ENCODE results near the gene SERPINB1. TPM values are rescaled to one million over a fixed set of nuclear protein-coding genes. Genes with fewer than 3 reads are reported as not detected.
A peak's percentile ranks its signal among the peaks of the same experiment; 100 is the strongest.

Gene SERPINB1
- total RNA-seq, 2 experiments from 2014 or later: 1.2 to 3.5 TPM

GRCh38 chr6:2842139-2842552, 483 bp upstream of the SERPINB1 start:
- H3K4me3 ChIP-seq (ENCODE audit: low read depth, low read length, poor library complexity, severe bottlenecking): no peak overlapping the region
- BruUV-seq (replicated peaks): no TSS peak
- H3K27ac ChIP-seq (ENCODE audit: low read depth, low read length, poor library complexity, severe bottlenecking): no peak overlapping the region
- no peaks in the 10 kb centered on the region for H4K20me1 ChIP-seq (ENCODE audit: insufficient read depth, low read length)
- intact Hi-C loops (cut with micrococcal nuclease; ENCODE audit: unreplicated experiment): loop anchor here (2.0 kb wide), 1 partner anchor 77 kb away; the partner anchor contains the start of gene WRNIP1
- H2AFZ ChIP-seq (ENCODE audit: low read length): no peak overlapping the region
- no peak for TF ChIP-seq CTCF (conservative IDR thresholded peaks at IDR 0.05; ENCODE audit: low read length)
- TF ChIP-seq EZH2phosphoT487 (IDR thresholded peaks at IDR 0.05; ENCODE audit: borderline replicate concordance, low read depth, low read length): no peak
- H3K4me2 ChIP-seq (ENCODE audit: low read length): peak overlapping the region; percentile 33; the same call in 1 of the 2 replicates
- POLR2A ChIA-PET: interaction anchor here (1.0 to 1.1 kb wide), 2 partner anchors 69 to 148 kb away, joined by 3 to 4 read pairs; no protein-coding TSS in a partner anchor
- peaks cover 23% of the 10 kb centered on the region for H3K4me1 ChIP-seq (ENCODE audit: insufficient read depth, low read length, poor library complexity, severe bottlenecking)
- no peaks in the 10 kb centered on the region for H3K36me3 ChIP-seq (ENCODE audit: insufficient read depth, low read length)
- no peaks in the 10 kb centered on the region for H3K79me2 ChIP-seq (ENCODE audit: insufficient read depth, low read depth, low read length)
- CTCF ChIA-PET (ENCODE audit: unreplicated experiment): interaction anchor here (3.2 kb wide), 1 partner anchor 110 kb away, joined by 10 read pairs; no protein-coding TSS in a partner anchor
- H3K9me2 ChIP-seq (ENCODE audit: insufficient read depth, low read length): no peaks in the 10 kb centered on the region
- no peaks in the 10 kb centered on the region for H3K9me3 ChIP-seq (ENCODE audit: low read length)
- no peak for DNase-seq (ENCODE audit: low spot score)

- no TSS peak for BruUV-seq (replicated peaks)
- CTCF ChIA-PET (ENCODE audit: unreplicated experiment): interaction anchor here (0.5 to 3.2 kb wide), 2 partner anchors 112 to 147 kb away, joined by 3 to 10 read pairs; no protein-coding TSS in a partner anchor
- no peak overlapping the region for H2AFZ ChIP-seq (ENCODE audit: low read length)
- DNase-seq (ENCODE audit: low spot score): no peak
- H3K36me3 ChIP-seq (ENCODE audit: insufficient read depth, low read length): no peaks in the 10 kb centered on the region
- intact Hi-C loops (cut with micrococcal nuclease; ENCODE audit: unreplicated experiment): no loop called here
- H3K4me1 ChIP-seq (ENCODE audit: insufficient read depth, low read length, poor library complexity, severe bottlenecking): peaks cover 10% of the 10 kb centered on the region
- POLR2A ChIA-PET: interaction anchor here (0.9 to 1.1 kb wide), 3 partner anchors 73 to 150 kb away, joined by 3 to 4 read pairs (median 3); no protein-coding TSS in a partner anchor
- no peak for TF ChIP-seq EZH2phosphoT487 (IDR thresholded peaks at IDR 0.05; ENCODE audit: borderline replicate concordance, low read depth, low read length)
- TF ChIP-seq CTCF (conservative IDR thresholded peaks at IDR 0.05; ENCODE audit: low read length): no peak
- H3K9me3 ChIP-seq (ENCODE audit: low read length): no peaks in the 10 kb centered on the region
- no peak overlapping the region for H3K4me3 ChIP-seq (ENCODE audit: low read depth, low read length, poor library complexity, severe bottlenecking)
- no peaks in the 10 kb centered on the region for H3K79me2 ChIP-seq (ENCODE audit: insufficient read depth, low read depth, low read length)
- no peaks in the 10 kb centered on the region for H3K9me2 ChIP-seq (ENCODE audit: insufficient read depth, low read length)
- no peak overlapping the region for H3K27ac ChIP-seq (ENCODE audit: low read depth, low read length, poor library complexity, severe bottlenecking)
- no peaks in the 10 kb centered on the region for H4K20me1 ChIP-seq (ENCODE audit: insufficient read depth, low read length)
- H3K4me2 ChIP-seq (ENCODE audit: low read length): no peak overlapping the region
These were observed 958 bp downstream of the SERPINB1 start for GRCh38 chr6:2840749-2841061.

GRCh38 chr6:2839982-2840748, 1.5 kb downstream of the SERPINB1 start:
- POLR2A ChIA-PET: interaction anchor here (0.7 to 1.4 kb wide), 4 partner anchors 72 to 1460 kb away, joined by 3 to 4 read pairs (median 3); no protein-coding TSS in a partner anchor
- H3K9me3 ChIP-seq (ENCODE audit: low read length): no peaks in the 10 kb centered on the region
- no peak overlapping the region for H3K4me3 ChIP-seq (ENCODE audit: low read depth, low read length, poor library complexity, severe bottlenecking)
- no peaks in the 10 kb centered on the region for H3K79me2 ChIP-seq (ENCODE audit: insufficient read depth, low read depth, low read length)
- H3K4me1 ChIP-seq (ENCODE audit: insufficient read depth, low read length, poor library complexity, severe bottlenecking): peaks cover 8% of the 10 kb centered on the region
- no peak overlapping the region for H3K4me2 ChIP-seq (ENCODE audit: low read length)
- no peak for DNase-seq (ENCODE audit: low spot score)
- CTCF ChIA-PET (ENCODE audit: unreplicated experiment): interaction anchor here (0.5 to 3.2 kb wide), 2 partner anchors 112 to 148 kb away, joined by 3 to 10 read pairs; no protein-coding TSS in a partner anchor
- TF ChIP-seq EZH2phosphoT487 (IDR thresholded peaks at IDR 0.05; ENCODE audit: borderline replicate concordance, low read depth, low read length): no peak
- no peak for TF ChIP-seq CTCF (conservative IDR thresholded peaks at IDR 0.05; ENCODE audit: low read length)
- no TSS peak for BruUV-seq (replicated peaks)
- H3K9me2 ChIP-seq (ENCODE audit: insufficient read depth, low read length): no peaks in the 10 kb centered on the region
- H4K20me1 ChIP-seq (ENCODE audit: insufficient read depth, low read length): no peaks in the 10 kb centered on the region
- H2AFZ ChIP-seq (ENCODE audit: low read length): no peak overlapping the region
- no peak overlapping the region for H3K27ac ChIP-seq (ENCODE audit: low read depth, low read length, poor library complexity, severe bottlenecking)
- intact Hi-C loops (cut with micrococcal nuclease; ENCODE audit: unreplicated experiment): no loop called here
- H3K36me3 ChIP-seq (ENCODE audit: insufficient read depth, low read length): no peaks in the 10 kb centered on the region
